Stimulated activated naive CD8-positive, alpha-beta T cell treated with anti-CD3 and anti-CD28 coated beads, Interleukin-15, Interleukin-2, amounts not matched to agents 100 U/mL and 50 U/mL, for 24 hours (primary cell): ENCODE measurements around the gene ICAM4.
"Not testable (repeated sequence)": the region's sequence is repeated elsewhere in the genome, so short reads cannot be mapped to it uniquely, and the experiment has no call there.

ENCODE experiments used
- ATAC-seq: fragments of 150-1000 bp; cut with Tn5 transposase; one replicate; pipeline ENCODE4 v1.10.0; 2021
- DNase-seq: peaks from one replicate; pipeline ENCODE4 v3.0.0; 2021

ICAM4 gene

DNA sequence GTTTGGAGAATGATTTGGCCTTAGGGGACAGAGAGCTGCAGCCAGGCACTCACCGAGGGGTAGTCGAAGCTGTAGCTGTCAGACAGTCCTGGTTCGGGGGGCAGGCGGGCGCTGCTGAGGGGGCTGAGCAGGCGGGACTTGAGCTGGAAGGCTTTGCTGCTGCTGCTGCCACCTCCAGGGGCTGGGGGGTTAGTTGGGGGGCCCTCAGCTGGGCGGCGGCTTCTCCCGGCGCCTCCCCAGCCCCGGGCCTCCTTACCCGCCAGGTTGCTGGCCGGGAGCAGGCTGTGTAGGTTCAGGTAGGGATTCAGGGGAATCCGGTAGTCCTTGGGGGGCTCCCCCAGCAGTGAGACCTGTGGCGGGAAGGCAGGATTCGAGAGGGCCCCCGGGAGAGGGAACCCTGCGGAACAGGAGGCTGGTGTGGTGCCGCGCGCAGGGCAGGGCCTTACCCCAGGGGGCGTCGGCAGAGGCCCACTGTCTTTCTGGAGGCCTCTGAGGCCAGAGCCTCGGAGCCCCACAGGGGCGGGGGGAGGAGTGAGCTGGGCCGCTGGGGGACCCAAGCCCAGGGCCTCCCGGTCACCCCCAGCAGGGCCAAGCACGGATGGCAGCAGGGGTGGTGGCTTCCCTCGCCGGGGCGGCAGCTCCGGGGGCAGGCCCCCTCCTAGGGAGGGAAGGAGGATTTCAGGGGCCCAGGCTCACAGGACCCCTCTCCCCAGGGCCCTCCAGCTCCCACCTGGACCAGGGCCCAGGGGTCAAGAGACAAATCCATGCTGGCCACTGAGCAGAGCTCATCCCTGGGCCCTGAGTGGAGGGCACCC lies 34.1 kb downstream of the ICAM4 start:
- no peak for ATAC-seq
- no peak for DNase-seq

GRCh38 chr19:10321417-10321797 lies 34.7 kb downstream of the ICAM4 start:
- no peak for ATAC-seq
- no peak for DNase-seq

DNA sequence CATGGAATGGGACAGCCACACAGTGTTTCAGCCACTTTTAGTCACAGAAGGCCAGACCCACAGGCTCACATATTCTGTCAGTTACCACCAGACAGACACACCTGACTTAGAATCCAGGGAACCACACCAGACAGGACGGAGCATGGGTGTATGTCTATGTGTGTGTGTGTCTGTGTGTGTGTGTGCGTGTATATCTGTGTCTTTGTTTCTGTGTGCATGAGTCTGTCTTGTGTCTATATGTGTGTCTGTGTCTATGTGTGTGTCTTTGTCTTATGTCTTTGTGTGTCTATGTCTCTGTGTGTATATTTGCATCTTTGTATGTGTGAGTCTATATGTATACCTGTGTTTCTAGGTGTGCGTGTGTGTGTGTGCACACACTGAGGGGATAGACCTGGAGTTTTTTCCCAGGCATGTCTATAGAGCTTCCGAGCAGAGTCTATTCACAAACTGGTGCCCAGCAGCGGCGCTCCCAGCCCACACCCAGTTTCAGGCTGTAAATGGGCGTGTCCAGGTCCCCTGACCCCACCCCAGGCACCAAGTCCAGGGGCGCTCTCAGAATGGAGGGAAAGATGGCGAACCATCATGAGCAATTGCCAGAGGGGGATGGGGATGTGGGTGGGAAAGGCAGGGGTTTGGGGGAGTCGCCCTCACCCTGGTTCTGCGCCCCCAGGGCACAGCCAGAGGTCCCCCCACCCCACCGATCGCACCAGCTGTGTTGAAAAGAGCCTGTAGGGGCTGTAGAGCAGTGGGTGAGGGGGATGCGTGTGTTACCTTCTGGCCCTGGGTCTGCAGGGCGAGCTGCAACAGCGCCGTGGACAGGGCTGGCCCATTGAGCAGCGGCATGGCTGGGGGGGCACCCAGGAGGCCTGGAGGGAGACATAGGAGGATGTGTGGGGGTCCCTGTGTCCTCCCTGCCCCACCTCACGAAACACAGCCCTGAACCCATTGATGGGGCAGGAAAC lies 35.4 kb downstream of the ICAM4 start:
- DNase-seq: no peak
- no peak for ATAC-seq

DNA sequence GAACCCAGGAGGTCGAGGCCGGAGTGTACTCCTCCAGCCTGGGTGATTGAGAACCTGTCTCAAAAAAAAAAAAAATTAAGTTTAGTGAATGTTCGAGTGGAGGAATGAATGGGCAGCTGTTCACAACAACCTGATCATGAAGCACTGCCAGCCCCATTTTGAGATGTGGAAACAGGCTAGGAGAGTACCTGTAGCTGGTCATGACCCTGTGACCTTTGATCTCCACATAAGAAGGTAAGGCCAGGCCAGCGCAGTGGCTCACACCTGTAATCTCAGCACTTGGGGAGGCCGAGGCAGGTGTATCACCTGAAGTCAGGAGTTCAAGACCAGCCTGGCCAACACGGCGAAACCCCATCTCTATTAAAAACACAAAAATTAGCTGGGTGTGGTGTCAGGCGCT lies 39.0 kb downstream of the ICAM4 start:
- no peak for DNase-seq
- no peak for ATAC-seq

DNA sequence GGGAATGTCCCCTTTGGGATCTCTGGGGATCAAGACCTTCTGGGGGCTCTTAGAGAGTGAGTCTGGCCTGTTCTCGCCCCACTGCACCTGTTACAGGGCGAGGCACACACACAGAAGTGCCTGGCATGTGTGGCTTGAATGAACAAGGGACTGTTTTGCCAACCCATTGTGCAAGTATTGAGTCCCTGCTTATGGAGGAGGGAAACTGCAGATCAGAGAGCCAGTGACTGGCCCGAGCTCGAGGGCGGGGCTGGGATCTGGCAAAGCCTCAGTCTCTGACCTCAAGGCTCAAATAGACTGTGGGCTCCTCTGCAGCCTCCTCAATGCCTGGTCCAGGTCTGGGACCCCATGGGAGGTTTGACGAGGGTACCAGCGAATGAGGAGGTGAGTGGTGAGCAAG lies 41.0 kb downstream of the ICAM4 start:
- no peak for DNase-seq
- ATAC-seq: no peak

GRCh38 chr19:10328558-10329429 lies 42.0 kb downstream of the ICAM4 start:
- ATAC-seq (no peak), DNase-seq (no peak)

- ATAC-seq (no peak), DNase-seq (no peak)
Measured at GRCh38 chr19:10329555-10329954, 42.8 kb downstream of the ICAM4 start.

DNA sequence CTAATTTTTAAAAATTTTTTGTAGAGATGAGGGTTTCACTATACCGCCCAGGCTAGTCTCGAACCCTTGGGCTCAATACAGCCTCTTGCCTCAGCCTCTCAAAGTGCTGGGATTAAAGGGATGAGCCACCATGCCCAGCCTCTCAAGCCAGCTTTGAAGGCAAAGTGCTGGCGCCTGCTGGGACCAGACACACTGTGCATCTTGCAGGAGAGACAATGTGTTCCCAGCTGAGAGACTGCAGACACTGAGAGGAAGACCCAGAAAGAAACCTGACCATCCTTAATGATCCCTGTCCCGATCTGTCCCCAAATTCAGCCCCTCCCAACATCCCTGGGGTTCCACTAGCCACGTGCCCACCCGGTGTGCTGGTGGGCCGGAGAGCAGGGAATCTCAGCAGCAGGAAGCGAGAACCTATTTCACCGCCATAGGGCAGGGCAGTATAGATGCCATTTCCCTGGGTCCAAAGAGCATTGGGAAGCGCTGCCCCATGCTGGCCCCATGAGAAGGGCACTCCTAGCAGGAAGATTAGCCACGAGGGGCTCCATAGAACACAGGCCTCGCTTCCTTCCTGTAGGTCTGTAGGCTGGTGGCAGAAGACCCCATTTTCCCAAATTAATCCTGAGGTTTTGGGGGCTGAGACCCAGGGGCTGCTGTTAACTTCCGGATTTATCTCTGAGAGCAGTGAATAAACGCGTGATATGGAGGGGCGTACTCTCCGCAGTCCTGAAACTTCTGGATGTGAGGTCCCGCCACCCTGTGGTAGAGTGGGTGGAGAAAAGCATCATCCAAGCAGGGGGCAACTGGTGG lies 45.6 kb downstream of the ICAM4 start:
- DNase-seq (no peak), ATAC-seq (no peak)

DNA sequence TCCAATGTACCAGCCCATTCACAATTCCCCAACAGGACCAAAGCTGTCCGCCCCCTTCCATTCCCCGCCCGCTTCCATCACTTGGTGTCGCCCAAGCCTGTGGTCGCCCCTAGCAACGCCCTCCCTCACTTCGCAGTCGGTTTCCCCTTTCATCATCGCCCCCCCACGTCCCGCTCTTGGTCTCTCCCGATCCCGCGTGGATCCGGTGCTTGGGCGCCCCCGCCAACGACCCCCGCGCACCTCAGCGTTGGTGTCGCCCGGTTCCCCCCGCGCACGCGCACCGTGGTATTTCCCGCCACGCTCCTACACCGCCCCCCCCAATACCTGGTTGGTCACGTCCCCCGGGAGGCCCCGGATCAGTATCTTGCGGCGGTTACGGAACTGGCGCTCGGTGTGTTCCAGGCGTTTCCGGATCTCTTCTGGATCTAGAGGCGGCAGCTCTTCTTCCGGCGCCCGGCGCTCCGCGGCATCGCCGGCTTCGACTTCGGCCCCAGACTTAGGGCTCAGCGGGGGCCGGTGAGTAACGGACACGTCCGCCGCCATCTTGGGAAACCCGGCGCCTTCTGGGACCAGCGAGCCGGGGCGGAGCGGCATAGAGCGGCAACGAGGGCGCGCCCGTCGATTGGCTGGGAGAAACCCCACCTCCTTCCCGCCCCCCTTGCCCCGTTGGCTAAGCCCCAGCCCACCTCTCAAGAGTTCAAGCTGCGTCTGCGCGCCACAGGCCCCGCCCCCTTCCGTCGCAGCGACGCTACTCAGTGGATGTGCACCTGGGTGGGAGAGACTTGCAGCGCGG lies 46.4 kb downstream of the ICAM4 start, which contains the start of gene RAVER1:
Gene RAVER1, minus strand, starts transcription at position 565 of the 793 bp plus-strand sequence. Its CDS starts 22 bp downstream, at position 543.
- peak; percentile 99 for DNase-seq
- ATAC-seq: peak; percentile 94

DNA sequence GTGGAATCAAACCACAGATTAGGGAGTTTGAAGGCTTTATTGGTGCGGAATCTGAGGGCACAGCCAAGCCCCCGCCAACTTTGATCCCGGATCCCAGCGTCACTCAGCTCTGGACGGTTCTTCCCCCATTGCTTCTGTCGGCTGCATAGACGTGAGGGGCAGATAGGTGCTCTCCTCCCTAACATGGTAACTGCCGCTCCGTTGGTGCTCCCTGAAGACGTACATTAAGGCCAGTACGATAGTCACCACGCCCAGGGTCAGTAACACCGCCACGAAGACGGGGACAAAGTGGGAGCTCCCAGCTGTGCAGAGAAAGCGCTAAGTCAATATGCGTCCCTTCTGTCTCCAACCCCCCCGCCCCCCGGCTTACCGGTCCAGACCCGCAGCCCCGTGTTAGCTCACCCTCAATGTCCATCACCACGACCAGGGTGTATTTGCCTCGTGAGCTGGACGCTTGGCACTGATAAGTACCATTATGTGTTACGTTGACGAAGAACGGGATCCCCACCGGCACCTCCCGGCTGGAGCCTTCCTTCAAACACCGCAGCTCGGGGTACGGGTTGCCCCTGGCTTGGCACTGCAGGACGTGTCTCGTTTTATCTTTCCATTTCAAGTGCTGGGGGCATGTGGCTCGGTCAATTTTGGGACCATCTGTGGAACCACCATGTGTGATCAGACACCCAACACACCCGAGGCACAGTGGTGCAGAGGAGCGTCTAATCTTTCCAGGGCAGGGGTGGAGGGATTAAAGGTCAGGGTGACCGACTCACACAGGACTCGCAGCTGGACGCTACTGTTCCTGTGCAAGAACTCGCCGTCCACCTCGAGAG lies 47.2 kb downstream of the ICAM4 start:
- no peak for DNase-seq
- ATAC-seq: peak; percentile 1

- DNase-seq: peak; percentile 77
- ATAC-seq: no peak
Measured at GRCh38 chr19:10334588-10335351, 48.0 kb downstream of the ICAM4 start.

- no peak for DNase-seq
- no peak for ATAC-seq
Measured at GRCh38 chr19:10335352-10335985, 48.7 kb downstream of the ICAM4 start.

DNA sequence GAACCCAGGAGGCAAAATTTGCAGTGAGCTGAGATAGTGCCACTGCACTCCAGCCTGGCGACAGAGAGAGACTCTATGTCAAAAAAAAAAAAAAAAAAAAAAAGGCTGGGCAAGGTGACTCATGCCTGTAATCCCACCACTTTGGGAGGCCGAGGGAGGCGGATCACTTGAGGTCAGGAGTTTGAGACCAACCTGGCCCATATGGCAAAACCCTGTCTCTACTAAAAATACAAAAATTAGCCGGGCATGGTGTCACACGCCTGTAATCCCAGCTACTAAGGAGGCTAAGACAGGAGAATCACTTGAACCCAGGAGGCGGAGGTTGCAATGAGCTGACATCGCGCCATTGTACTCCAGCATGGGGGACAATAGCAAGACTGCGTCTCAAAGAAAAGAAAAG lies 50.0 kb downstream of the ICAM4 start:
- not testable (repeated sequence) for ATAC-seq, DNase-seq
